Kidney (tissue), 14 donors: ENCODE measurements around the gene AKAIN1. TPM values are rescaled to one million over a fixed set of nuclear protein-coding genes. Genes with fewer than 3 reads are reported as not detected.

Source experiments
- DNase-seq, 5 donors: peaks; one replicate each; pipeline ENCODE4 v3.0.0-alpha.2; 2013 to 2020
- FAIRE-seq: peaks from 2 replicates; lab custom pipeline; 2012; peaks lifted over from hg19 to GRCh38; lab: Jason Lieb, UNC
- H3K27ac ChIP-seq, 2 donors: one replicate each; pipeline ENCODE4 v1.7.0; 2013; ENCODE audit warnings: low read depth in 2 of 2, low read length in 2 of 2, inconsistent platforms in 1 of 2
- H3K27me3 ChIP-seq: one replicate; pipeline ENCODE4 v1.7.1; 2013; ENCODE audit warnings: low read length, inconsistent platforms; ENCODE audit not compliant: control insufficient read depth, insufficient read depth
- H3K36me3 ChIP-seq, 3 donors: one replicate each; pipeline versions ENCODE4 v1.7.0 to v1.7.1; 2013; ENCODE audit warnings: low read length in 3 of 3, control low read depth in 1 of 3, inconsistent platforms in 1 of 3; ENCODE audit not compliant: insufficient read depth in 3 of 3, control insufficient read depth in 2 of 3
- H3K4me1 ChIP-seq, 3 donors: one replicate each; pipeline versions ENCODE4 v1.7.0 to v1.7.1; 2013; ENCODE audit warnings: low read length in 3 of 3, inconsistent platforms in 1 of 3, low read depth in 1 of 3; ENCODE audit not compliant: control insufficient read depth in 2 of 3, insufficient read depth in 2 of 3
- H3K4me3 ChIP-seq, 3 donors: one replicate each; pipeline versions ENCODE4 v1.7.0 to v1.8.1; 2013; ENCODE audit warnings: low read length in 3 of 3, control low read depth in 1 of 3, inconsistent platforms in 1 of 3
- H3K9ac ChIP-seq, 3 donors: one replicate each; pipeline versions ENCODE4 v1.7.0 to v1.7.1; 2013; ENCODE audit warnings: low read length in 3 of 3, control low read depth in 1 of 3, inconsistent platforms in 1 of 3
- H3K9me3 ChIP-seq, 3 donors: one replicate each; pipeline versions ENCODE4 v1.7.0 to v1.7.1; 2013; ENCODE audit warnings: low read length in 3 of 3, control low read depth in 1 of 3, inconsistent platforms in 1 of 3; ENCODE audit not compliant: control insufficient read depth in 2 of 3, insufficient read depth in 1 of 3
- CTCF ChIP-seq: IDR thresholded peaks from 3 replicates; pipeline ENCODE4 v1.5.1; 2012; ENCODE audit warnings: mild to moderate bottlenecking, moderate library complexity, borderline replicate concordance; ENCODE audit not compliant: insufficient read depth; ENCODE audit errors: extremely low read depth
- intact Hi-C: fragments of 100-400 bp; cut with DNase I; formaldehyde crosslinking; loops from one replicate; pipeline ENCODE4 v1.11.1; 2022
- polyA plus RNA-seq: library from polyadenylated mRNA; stranded (reverse); fragments of 350-450 nt; fragmentation: Illumina TruSeq; extraction: RNeasy Lipid Tissue Mini Kit (QIAGEN cat#74804); gene quantifications from one replicate; pipeline ENCODE4 v1.2.3, GENCODE V29; 2014; ENCODE audit warnings: low read depth, low replicate concordance; ENCODE audit not compliant: insufficient read depth
- total RNA-seq: library from RNA; stranded (reverse); fragmentation: NEBNext Ultra II Directional; extraction: Animal tissue kit (Norgen Biotek cat#: 25700); gene quantifications from one replicate; pipeline ENCODE4 v1.2.1, GENCODE V29; 2021
- donor health status: control.
- donor health status: control.
- donor health status: control.
- donor health status: control.
- donor health status: control.
- donor health status: DM: yes; HTN: yes; CAD: no.
- donor health status: Normal renal cell carcinoma (clear cell type).

The AKAIN1 gene
- total and polyA plus RNA-seq, 2 donors from 2014 or later: not detected

DNA sequence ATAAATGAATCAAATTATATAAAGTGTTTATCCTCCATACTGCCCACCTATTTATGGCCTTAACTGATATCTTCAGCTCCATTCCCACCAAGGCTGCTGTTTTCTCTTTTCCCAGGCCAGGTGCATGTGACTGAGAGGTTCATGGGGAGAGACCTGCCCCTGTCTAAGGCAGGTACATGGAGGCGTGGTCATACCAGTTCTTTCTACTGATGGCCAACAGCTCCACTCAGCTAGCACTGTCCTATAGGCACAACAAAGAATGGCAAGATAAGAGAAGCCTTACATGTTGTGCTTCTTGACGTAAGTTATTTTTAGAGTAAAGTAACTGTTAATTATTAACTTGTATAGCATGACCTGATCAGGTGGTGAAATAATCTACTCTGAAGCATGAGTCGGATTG, 16.8 kb downstream of the AKAIN1 start:
- TF ChIP-seq CTCF: no peak
- no peak overlapping the region for H3K9ac ChIP-seq
- no peaks in the 10 kb centered on the region for H3K36me3 ChIP-seq
- DNase-seq (no peak), FAIRE-seq (no peak)
- H3K4me3 ChIP-seq: no peak overlapping the region
- H3K4me1 ChIP-seq: no peaks in the 10 kb centered on the region
- intact Hi-C loops: no loop called here
- H3K27me3 ChIP-seq: no peaks in the 10 kb centered on the region
- no peaks in the 10 kb centered on the region for H3K9me3 ChIP-seq
- no peak overlapping the region for H3K27ac ChIP-seq

DNA sequence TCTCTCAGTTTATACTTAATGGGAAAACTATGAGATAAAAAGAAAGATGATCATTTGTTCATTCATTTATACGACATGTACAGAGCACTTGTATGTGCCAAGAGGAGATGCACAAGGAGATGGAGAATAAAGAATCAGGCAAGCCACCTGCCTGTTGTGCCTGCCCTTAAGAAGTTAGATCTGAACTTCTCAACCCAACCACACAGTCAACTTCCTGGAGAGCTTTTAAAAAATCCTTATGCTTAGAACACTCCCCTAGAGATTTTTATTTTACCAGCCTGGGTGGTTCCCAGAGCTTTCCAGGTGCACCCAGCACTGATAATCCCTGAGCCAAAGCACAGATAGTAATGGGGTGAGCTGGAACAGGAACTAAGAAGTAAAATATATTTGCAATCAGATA, 18.5 kb downstream of the AKAIN1 start:
- no peak overlapping the region for H3K9ac ChIP-seq
- H3K36me3 ChIP-seq: no peaks in the 10 kb centered on the region
- H3K27me3 ChIP-seq: no peaks in the 10 kb centered on the region
- H3K9me3 ChIP-seq: no peaks in the 10 kb centered on the region
- no peak for TF ChIP-seq CTCF
- H3K27ac ChIP-seq: no peak overlapping the region
- intact Hi-C loops: no loop called here
- FAIRE-seq (no peak), DNase-seq (no peak)
- H3K4me3 ChIP-seq: no peak overlapping the region
- H3K4me1 ChIP-seq: no peaks in the 10 kb centered on the region

GRCh38 chr18:5175378-5175777, 21.7 kb downstream of the AKAIN1 start:
- no peaks in the 10 kb centered on the region for H3K36me3 ChIP-seq
- H3K9me3 ChIP-seq: no peaks in the 10 kb centered on the region
- no peaks in the 10 kb centered on the region for H3K27me3 ChIP-seq
- no peak overlapping the region for H3K4me3 ChIP-seq
- no peak for DNase-seq
- H3K27ac ChIP-seq: no peak overlapping the region
- TF ChIP-seq CTCF: no peak
- no peak overlapping the region for H3K9ac ChIP-seq
- no peak for FAIRE-seq
- intact Hi-C loops: no loop called here
- H3K4me1 ChIP-seq: no peaks in the 10 kb centered on the region

DNA sequence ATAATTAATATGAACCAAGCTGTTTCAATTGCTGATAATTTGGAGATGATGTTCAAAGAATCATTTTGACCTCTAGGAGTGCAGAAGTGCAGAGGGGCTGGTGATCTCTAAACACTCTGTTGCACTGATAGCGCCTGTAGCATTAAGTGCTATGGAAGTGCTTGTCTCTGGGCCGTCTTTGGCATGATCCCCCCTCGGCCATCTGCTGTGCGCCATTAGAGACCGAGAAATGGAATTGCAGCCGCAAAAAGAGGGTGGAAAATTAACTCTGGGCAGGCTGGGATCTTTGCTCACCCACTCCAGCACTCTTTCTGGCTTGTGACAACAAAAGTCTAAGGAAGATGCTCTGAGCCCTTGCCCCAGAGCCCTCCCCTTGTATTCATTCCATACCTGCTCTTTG, 23.4 kb downstream of the AKAIN1 start:
- Histone ChIP-seq H3K27me3 (no peaks in the 10 kb centered on the region), H3K27ac (no peak overlapping the region), H3K4me1 (no peaks in the 10 kb centered on the region), H3K9ac (no peak overlapping the region), H3K36me3 (no peaks in the 10 kb centered on the region), H3K9me3 (no peaks in the 10 kb centered on the region), H3K4me3 (no peak overlapping the region)
- TF ChIP-seq CTCF: no peak
- DNase-seq: no peak
- FAIRE-seq: no peak
- intact Hi-C loops: no loop called here
